GM23248 (cell line): ENCODE data around the gene APEH.

Source experiments
- EZH2 ChIP-seq: fragments of 200-600 bp; sonication (generic); IDR thresholded peaks from 2 replicates; pipeline ENCODE4 v1.6.1; 2018; ENCODE audit warnings: antibody characterized with exemption, mild to moderate bottlenecking; ENCODE audit not compliant: insufficient read depth, poor library complexity, severe bottlenecking
- EZH2phosphoT487 ChIP-seq: fragments of 200-600 bp; sonication (generic); IDR thresholded peaks from 2 replicates; pipeline ENCODE4 v1.6.1; 2018; ENCODE audit warnings: antibody characterized with exemption, moderate library complexity, mild to moderate bottlenecking, low read depth; ENCODE audit not compliant: insufficient read depth

- TF ChIP-seq EZH2 (no peak), EZH2phosphoT487 (no peak)
Observed at GRCh38 chr3:49680493-49681231, 6.5 kb downstream of the APEH start.
